ES-I3 (cell line): ENCODE data around the gene MPC2.

Source experiments
- H3K36me3 ChIP-seq: 2 replicates; pipeline ENCODE4 v1.6.1; 2013; ENCODE audit warnings: mild to moderate bottlenecking, low read length, control low read depth, moderate library complexity; ENCODE audit not compliant: insufficient read depth
- H3K4me1 ChIP-seq: 2 replicates; pipeline ENCODE4 v1.6.1; 2013; ENCODE audit warnings: mild to moderate bottlenecking, control low read depth, low read length; ENCODE audit not compliant: insufficient read depth
- H3K9ac ChIP-seq: 2 replicates; pipeline ENCODE4 v1.6.1; 2013; ENCODE audit warnings: low read depth, mild to moderate bottlenecking, low read length, moderate library complexity
- H3K9me3 ChIP-seq: 2 replicates; pipeline ENCODE4 v1.6.1; 2013; ENCODE audit warnings: mild to moderate bottlenecking, low read length, moderate library complexity; ENCODE audit not compliant: control insufficient read depth, insufficient read depth

Gene MPC2

DNA sequence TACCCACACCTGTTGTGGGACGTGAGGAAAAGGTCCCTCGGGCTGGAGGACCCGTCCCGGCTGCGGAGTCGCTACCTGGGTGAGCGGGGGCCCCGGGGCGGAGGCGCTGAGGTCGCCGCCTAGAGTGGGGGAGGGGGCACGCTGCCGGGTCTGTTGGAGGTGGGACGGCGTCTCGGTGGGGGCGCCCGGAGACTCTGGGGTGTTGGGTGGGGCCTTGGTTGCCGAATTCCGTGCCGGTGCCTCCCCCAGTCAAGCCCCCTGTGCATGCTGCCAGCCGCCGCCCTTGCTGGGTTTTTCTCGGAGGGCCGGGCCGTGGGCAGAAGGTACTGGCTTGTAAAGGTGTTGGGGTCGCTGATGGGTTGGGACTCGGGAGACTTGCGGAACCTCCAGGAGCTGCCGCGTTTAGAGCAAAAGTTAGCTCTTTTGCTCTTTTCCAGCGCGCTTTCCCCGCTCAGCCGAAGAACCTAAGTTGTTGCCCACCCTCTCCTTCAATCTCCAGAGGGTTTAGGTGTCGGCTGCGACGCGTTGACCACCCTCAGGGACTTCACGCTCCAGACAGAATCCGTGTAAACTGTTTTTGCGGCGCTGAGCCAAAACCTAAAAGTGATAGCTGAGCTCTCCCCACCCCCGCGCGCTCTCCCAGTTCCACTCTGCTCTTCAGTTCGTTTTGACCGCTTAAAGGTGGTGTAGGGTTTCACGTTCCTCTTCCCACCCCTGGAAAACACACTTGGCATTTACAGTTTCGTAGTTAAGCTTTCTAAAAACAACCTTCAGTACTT, at the start of gene MPC2:
Gene MPC2, minus strand, starts transcription at position 143 of the 779 bp plus-strand sequence. CDS start 1,231 bp downstream, outside the sequence.
- no peaks in the 10 kb centered on the region for H3K9me3 ChIP-seq
- H3K4me1 ChIP-seq: no peaks in the 10 kb centered on the region; the same call in 1 of the 2 replicates
- H3K9ac ChIP-seq: peak within 1 kb of the TSS; percentile 96

DNA sequence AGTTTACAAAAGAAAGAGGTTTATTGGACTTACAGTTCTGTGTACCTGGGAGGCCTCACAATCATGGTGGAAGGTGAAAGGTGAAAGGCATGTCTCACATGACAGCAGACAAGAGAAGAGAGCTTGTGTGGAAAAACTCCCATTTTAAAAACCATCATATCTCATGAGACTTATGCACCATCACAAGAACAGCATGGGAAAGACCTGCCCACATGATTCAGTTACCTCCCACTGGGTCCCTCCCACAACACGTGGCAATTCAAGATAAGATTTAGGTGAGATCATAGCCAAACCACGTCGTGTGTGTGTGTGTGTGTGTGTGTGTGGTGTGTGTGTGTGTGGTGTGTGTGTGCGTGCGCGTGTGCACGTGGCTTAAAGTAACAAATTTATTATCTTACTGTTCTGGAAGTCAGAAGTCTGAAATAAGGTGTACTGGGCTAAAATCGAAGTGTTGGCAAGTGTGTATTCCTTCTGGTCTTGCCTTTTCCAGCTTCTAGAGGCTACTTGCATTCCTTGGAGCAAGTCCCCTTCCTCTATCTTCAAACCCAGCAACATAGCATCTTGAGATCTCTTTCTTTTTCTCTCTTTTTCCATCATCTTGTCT, 48.1 kb upstream of the MPC2 start:
- Histone ChIP-seq H3K9ac (no peak overlapping the region), H3K36me3 (no peaks in the 10 kb centered on the region; the same call in 1 of the 2 replicates), H3K4me1 (no peaks in the 10 kb centered on the region), H3K9me3 (no peaks in the 10 kb centered on the region)

More for the DNA sequence above, at the start of gene MPC2:
- H3K36me3 ChIP-seq: no peaks in the 10 kb centered on the region

DNA sequence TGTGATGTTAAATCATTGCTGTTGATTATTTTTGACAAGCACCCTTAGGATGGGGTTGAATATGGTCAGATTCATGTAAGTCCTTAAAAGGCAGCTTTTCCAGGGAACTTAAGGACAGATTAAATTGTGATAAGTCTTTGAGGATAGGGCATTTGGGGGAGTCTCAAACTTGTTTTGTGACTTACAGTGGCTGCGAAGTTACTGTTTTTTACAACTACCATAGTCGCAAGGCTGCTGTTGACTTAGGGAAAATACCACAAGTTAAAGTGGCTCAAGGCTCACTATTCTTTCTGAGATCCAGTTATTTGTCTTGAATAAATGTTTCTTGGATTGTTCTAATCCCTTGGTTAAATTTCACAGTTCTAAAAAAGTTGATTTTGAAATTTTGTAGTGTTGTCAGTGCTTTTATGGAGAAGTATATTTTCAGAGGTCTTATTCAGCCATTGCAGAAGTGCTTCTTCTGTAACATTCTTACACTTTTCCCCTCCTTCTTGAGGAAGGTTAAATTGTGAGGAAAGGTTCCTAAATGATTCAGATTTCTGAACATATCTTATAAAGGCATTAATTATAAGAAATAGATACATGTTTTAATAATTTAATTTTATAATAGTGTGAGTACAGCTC, 47.0 kb upstream of the MPC2 start:
- Histone ChIP-seq H3K9ac (no peak overlapping the region), H3K4me1 (no peaks in the 10 kb centered on the region), H3K9me3 (no peaks in the 10 kb centered on the region), H3K36me3 (no peaks in the 10 kb centered on the region; the same call in 1 of the 2 replicates)

DNA sequence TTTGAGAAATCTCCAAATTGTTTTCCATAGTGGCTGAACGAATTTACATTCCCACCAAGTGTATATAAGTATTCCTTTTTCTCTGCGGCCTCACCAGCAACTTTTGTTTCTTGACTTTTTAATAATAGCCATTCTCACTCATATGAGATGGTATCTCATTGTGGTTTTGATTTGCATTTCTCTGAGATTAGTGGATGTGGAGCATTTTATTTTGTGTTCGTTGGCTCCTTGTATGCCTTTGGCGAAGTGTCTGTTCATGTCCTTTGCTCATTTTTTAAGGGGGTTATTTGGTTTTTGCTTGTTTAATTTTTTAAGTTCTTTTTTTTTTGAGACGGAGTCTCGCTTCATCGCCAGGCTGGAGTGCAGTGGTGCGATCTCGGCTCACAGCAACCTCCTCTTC, 45.1 kb upstream of the MPC2 start:
- H3K4me1 ChIP-seq: no peaks in the 10 kb centered on the region
- no peak overlapping the region for H3K9ac ChIP-seq
- H3K36me3 ChIP-seq: no peaks in the 10 kb centered on the region; the same call in 1 of the 2 replicates
- no peaks in the 10 kb centered on the region for H3K9me3 ChIP-seq

DNA sequence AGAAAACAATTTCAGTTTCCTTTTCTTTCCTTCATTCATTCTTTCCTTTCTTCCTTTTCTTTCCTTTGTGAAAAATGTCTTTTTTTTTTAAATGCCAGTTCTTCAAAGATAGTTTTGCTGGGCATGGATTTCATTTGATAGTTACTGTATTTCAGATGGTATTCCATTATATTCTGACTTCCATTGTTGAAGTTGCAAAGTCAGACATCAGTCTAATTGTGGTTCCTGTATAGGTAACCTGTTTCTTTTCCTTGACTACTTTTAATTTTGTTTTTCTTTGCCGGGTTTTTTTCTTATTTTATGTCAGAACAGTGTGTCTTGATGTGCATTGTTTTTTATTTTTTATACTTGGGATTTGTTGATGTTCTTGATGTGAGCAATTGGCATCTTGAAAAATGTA, 40.4 kb upstream of the MPC2 start:
- H3K9me3 ChIP-seq: no peaks in the 10 kb centered on the region
- H3K4me1 ChIP-seq: no peaks in the 10 kb centered on the region
- no peak overlapping the region for H3K9ac ChIP-seq
- peaks cover 8% of the 10 kb centered on the region for H3K36me3 ChIP-seq

DNA sequence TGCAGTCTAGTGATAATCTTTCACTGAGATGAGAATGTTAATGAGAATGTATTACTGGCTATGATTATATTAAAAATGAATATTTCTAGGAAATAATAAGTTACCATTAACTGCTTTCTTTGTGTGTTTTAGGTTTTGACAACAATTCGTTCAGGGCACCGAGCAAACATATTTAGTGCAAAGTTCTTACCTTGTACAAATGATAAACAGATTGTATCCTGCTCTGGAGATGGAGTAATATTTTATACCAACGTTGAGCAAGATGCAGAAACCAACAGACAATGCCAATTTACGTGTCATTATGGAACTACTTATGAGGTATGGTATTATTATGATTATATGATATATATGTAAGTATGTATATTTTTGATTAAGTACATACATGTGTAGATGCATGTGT, 37.8 kb upstream of the MPC2 start:
- peaks cover 8% of the 10 kb centered on the region for H3K36me3 ChIP-seq

DNA sequence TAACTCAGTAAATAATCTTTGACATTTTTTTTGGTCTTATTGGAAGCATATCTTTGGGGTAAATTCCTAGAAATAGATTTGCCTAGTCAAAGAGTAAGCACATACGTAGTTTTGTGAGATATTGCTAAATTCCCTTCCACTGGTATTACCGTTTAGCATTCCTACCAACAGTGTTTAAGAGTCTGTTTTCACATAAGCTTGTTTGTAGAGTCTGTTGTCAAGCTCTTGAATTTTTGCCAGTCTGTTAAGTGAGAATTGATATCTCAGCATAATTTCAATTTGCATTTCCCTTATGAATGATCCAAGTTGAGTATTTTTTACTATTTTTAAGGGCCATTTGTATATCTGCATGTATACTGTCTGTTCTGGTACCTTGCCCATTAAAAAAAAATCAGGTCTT, 37.0 kb upstream of the MPC2 start:
- Histone ChIP-seq H3K4me1 (no peaks in the 10 kb centered on the region), H3K9me3 (no peaks in the 10 kb centered on the region), H3K36me3 (peaks cover 8% of the 10 kb centered on the region), H3K9ac (no peak overlapping the region)

More for the DNA sequence above, 37.8 kb upstream of the MPC2 start:
- no peak overlapping the region for H3K9ac ChIP-seq
- no peaks in the 10 kb centered on the region for H3K9me3 ChIP-seq
- H3K4me1 ChIP-seq: no peaks in the 10 kb centered on the region

DNA sequence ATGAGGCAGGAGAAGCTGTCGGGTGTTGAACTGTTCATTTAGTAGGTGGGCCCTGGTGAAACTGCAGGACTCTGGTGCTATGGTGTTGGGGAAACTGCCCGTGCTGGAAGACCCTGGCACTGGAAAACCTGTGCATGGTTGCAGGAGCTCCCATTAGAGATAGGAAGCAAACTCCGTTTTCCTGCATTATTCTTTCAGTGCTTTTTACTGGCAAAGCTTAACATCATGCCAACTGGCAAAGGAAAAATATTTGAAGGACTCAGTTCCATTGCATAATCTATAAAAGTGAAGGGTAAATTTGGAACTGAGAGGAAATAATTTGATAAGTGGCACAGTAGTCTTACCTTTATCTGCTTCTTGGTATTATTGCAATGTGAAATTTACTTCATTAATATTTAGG, 31.7 kb upstream of the MPC2 start:
- Histone ChIP-seq H3K36me3 (no peaks in the 10 kb centered on the region), H3K4me1 (no peaks in the 10 kb centered on the region)

DNA sequence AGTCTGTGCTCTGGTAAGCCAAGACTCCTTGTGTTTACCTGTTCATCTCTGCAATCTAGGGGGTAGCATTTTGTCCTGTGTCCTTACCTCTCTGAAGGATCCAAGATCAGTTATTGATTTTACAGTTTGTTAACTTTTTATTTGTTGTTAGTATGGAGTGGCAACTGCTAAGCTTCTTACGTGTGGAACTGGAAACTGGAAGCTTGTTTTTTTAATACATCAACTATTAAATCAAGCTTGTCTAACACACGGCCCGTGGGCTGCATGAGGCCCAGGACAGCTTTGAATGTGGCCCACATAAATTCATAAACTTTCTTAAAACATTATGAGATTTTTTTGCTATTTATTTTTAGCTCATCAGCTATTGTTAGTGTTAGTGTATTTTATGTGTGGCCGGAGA, 29.2 kb upstream of the MPC2 start:
- H3K9ac ChIP-seq: no peak overlapping the region
- no peaks in the 10 kb centered on the region for H3K4me1 ChIP-seq
- H3K9me3 ChIP-seq: no peaks in the 10 kb centered on the region
- H3K36me3 ChIP-seq: no peaks in the 10 kb centered on the region

More for the DNA sequence above, 31.7 kb upstream of the MPC2 start:
- no peak overlapping the region for H3K9ac ChIP-seq
- no peaks in the 10 kb centered on the region for H3K9me3 ChIP-seq

DNA sequence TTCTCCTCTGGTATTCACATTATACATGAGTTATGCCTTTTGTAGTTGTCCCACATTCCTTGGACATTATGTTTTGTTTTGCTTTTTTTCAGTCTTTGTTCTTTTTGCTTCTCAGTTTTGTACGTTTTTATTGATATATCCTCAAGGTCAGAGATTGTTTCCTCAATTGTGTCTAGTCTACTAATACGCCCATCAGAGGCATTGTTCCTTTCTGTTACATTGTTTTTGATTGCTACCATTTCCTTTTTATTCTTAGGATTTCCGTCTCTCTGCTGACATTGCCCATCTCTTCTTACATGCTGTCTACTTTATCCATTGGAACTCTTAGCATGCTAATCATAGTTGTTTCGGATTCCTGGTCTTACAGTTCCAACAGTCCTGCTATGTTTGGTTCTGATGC, 27.8 kb upstream of the MPC2 start:
- no peaks in the 10 kb centered on the region for H3K9me3 ChIP-seq
- H3K4me1 ChIP-seq: no peaks in the 10 kb centered on the region
- no peak overlapping the region for H3K9ac ChIP-seq
- no peaks in the 10 kb centered on the region for H3K36me3 ChIP-seq

DNA sequence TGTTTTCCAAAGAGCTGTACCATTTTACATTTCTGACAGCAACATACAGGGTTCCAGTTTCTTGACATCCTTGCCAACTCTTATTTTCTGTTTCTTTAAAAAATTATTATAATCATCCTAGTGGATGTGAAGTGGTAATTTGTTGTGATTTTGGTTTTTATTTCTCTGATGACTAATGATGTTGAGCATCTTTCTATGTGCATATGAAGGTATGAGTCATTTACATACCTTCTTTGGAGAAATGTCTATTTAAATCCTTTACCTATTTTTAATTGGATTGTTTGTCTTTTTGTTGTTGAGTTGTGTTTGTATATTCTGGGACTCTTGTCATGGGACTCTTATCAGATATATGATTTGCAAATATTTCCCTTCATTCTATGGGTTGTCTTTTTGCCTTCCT, 20.8 kb upstream of the MPC2 start:
- 0 out of 2 replicates have a peak, but pooled peaks cover 3% of the 10 kb centered on the region for H3K36me3 ChIP-seq
- H3K9me3 ChIP-seq: no peaks in the 10 kb centered on the region
- no peak overlapping the region for H3K9ac ChIP-seq
- H3K4me1 ChIP-seq: no peaks in the 10 kb centered on the region

DNA sequence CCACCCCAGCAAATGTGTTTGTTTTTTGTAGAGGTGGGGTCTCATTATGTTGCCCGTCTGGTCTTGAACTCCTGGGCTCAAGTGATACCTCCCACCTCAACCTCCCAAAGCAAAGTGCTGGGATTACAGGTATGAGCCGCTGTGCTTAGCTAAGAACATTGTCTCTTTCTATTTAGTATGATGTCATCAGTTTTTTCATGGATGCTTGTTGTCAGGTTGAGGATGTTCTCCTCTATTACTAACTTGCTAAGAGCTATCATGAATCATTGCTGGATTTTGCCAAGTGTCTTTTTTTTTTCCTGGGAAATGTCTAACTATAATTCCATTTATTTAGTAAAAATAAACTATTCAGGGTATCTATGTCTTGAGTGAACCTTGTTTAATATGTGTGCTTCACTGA, 19.0 kb upstream of the MPC2 start:
- Histone ChIP-seq H3K36me3 (0 out of 2 replicates have a peak, but pooled peaks cover 3% of the 10 kb centered on the region), H3K9ac (no peak overlapping the region), H3K4me1 (no peaks in the 10 kb centered on the region), H3K9me3 (no peaks in the 10 kb centered on the region)

DNA sequence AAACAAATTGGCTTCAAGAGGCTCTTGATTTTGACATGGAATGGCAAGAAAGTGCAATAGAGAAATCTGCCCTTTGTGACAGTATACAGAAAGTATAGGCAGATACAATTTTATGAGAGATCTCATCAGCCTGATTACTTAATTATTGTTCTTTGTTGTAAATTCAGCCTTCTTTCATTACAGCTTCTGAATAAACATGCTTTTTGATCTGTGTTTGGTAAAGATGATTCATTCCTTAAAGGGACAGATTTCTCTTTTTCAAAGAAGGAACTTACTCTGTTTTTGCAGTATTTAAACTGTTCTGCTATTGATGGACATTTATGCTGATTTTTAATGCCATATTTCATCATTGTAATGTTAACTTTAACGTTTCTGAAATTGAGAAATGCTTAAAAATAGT, 13.7 kb upstream of the MPC2 start:
- no peaks in the 10 kb centered on the region for H3K9me3 ChIP-seq
- H3K36me3 ChIP-seq: 0 out of 2 replicates have a peak, but pooled peaks cover 3% of the 10 kb centered on the region
- H3K9ac ChIP-seq: no peak overlapping the region
- no peaks in the 10 kb centered on the region; the same call in 1 of the 2 replicates for H3K4me1 ChIP-seq

DNA sequence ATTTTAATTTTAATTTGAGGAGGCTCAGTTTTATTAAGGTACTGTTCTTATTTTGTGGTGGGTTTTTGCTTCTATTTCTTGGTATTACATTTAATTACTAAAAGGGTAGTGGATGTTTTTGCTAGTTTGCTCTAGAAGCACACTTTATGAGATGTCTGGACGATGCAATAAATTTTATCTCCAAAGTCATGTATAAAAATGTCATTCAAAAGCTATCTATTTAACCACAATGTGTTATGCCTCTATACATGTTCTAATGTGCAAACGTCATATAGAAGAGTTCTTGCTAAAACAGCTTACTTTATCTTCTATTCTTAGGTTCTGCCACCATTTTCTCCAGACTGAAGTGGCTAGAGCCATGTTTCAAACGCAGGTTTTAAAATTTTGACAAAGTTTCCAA, 12.9 kb upstream of the MPC2 start:
- no peaks in the 10 kb centered on the region for H3K36me3 ChIP-seq
- no peaks in the 10 kb centered on the region for H3K9me3 ChIP-seq
- no peak overlapping the region for H3K9ac ChIP-seq
- no peaks in the 10 kb centered on the region; the same call in 1 of the 2 replicates for H3K4me1 ChIP-seq
